ENCODE data around the gene SOBP. TPM values are rescaled to one million over a fixed set of nuclear protein-coding genes. Genes with fewer than 3 reads are reported as not detected.
"Not testable (repeated sequence)": the region's sequence is repeated elsewhere in the genome, so short reads cannot be mapped to it uniquely, and the experiment has no call there.

The SOBP gene
- total RNA-seq, 4 donors from 2014 or later: 6.0 to 18.4 (median 6.7) TPM

DNA sequence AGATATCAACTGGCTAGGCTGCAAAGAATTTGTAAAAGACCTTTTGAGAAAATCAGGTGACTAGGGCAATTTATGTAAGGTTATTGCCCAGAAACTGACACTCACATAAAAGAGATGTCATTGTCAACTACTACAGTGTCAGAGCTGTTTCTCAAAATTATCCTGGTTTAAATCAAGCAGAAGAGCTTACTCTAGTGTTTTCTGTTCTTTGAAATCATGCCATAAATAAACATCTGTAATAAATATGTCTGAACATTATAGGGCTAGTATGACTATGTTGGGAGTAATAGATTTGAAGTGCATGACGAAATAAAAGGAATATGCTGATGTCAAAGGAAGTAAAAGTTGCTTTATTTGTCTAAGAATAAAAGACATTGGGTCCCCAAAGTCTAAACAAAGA, 19.6 kb upstream of the SOBP start:
- 76 to 79% methylated on average over 1 of the region's 1 CpG for WGBS, 2 donors
- Histone ChIP-seq H3K27me3 (no peaks in the 10 kb centered on the region), H3K9me3 (no peaks in the 10 kb centered on the region), H3K4me3 (no peak overlapping the region), H3K27ac (no peak overlapping the region), H3K4me1 (no peaks in the 10 kb centered on the region), H3K36me3 (no peaks in the 10 kb centered on the region)
- no peak for TF ChIP-seq POLR2A (IDR thresholded peaks at IDR 0.05)
- TF ChIP-seq, protein P1, sequence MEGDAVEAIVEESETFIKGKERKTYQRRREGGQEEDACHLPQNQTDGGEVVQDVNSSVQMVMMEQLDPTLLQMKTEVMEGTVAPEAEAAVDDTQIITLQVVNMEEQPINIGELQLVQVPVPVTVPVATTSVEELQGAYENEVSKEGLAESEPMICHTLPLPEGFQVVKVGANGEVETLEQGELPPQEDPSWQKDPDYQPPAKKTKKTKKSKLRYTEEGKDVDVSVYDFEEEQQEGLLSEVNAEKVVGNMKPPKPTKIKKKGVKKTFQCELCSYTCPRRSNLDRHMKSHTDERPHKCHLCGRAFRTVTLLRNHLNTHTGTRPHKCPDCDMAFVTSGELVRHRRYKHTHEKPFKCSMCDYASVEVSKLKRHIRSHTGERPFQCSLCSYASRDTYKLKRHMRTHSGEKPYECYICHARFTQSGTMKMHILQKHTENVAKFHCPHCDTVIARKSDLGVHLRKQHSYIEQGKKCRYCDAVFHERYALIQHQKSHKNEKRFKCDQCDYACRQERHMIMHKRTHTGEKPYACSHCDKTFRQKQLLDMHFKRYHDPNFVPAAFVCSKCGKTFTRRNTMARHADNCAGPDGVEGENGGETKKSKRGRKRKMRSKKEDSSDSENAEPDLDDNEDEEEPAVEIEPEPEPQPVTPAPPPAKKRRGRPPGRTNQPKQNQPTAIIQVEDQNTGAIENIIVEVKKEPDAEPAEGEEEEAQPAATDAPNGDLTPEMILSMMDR (IDR thresholded peaks at IDR 0.05): no peak
- no peak for TF ChIP-seq EP300 (IDR thresholded peaks at IDR 0.05)
- no peak for DNase-seq (ENCODE audit: low spot score in 2 of 2)

GRCh38 chr6:107473660-107474059, 16.3 kb upstream of the SOBP start:
- no peaks in the 10 kb centered on the region for H3K4me1 ChIP-seq
- H3K9me3 ChIP-seq: no peaks in the 10 kb centered on the region
- H3K27me3 ChIP-seq: no peaks in the 10 kb centered on the region
- H3K27ac ChIP-seq: no peak overlapping the region
- WGBS, 2 donors: 69 to 77% methylated on average over 5 of the region's 5 CpGs
- TF ChIP-seq POLR2A (IDR thresholded peaks at IDR 0.05): no peak
- no peak for TF ChIP-seq EP300 (IDR thresholded peaks at IDR 0.05)
- TF ChIP-seq, protein P1 (IDR thresholded peaks at IDR 0.05): no peak
- DNase-seq (ENCODE audit: low spot score in 2 of 2): no peak
- H3K4me3 ChIP-seq: no peak overlapping the region
- H3K36me3 ChIP-seq: no peaks in the 10 kb centered on the region

GRCh38 chr6:107475360-107475759, 14.6 kb upstream of the SOBP start:
- not testable (repeated sequence) for DNase-seq (ENCODE audit: low spot score in 2 of 2); H3K9me3 ChIP-seq; H3K27me3 ChIP-seq; H3K4me3 ChIP-seq; H3K27ac ChIP-seq; H3K4me1 ChIP-seq; H3K36me3 ChIP-seq
- 91 to 96% methylated on average over 3 of the region's 3 CpGs for WGBS, 2 donors

GRCh38 chr6:107475826-107476225, 14.1 kb upstream of the SOBP start:
- not testable (repeated sequence) for H3K27me3 ChIP-seq, H3K36me3 ChIP-seq

DNA sequence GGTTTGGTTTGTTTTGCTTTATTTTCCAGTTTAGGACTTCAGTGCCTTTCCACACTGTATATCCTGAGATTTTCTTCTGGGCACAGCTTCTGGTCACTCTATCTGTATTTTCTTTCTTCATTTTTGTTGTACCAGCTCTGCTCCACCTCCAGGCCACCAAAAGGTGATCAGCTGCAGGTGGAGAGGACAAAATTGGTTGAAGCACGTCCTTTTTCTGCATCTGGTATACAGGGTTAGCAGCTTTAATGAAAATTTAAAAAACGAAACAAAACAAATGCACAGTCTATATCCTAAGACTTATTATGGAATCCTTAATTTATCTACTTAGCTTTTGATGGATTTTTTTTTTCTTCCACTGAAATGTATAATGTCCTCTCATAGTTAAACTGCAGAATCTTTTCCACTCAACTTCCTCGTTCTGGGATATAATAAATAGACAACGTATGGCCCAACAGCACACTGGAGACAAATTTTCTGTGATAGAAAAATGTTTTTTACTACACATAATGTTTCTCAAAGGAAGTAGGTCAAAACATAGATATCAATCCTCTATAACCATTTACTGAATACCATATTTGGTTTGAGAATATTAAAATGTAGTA, 10.7 kb upstream of the SOBP start:
- Histone ChIP-seq H3K4me1 (no peaks in the 10 kb centered on the region), H3K27ac (no peak overlapping the region), H3K4me3 (no peak overlapping the region), H3K9me3 (no peaks in the 10 kb centered on the region), H3K36me3 (no peaks in the 10 kb centered on the region), H3K27me3 (peaks cover 0 to 5% of the 10 kb centered on the region in 2 donors)
- 82 to 85% methylated on average over 4 of the region's 4 CpGs for WGBS, 2 donors
- no peak for DNase-seq (ENCODE audit: low spot score in 2 of 2)
- TF ChIP-seq POLR2A (IDR thresholded peaks at IDR 0.05): no peak
- TF ChIP-seq, protein P1 (IDR thresholded peaks at IDR 0.05): no peak
- no peak for TF ChIP-seq EP300 (IDR thresholded peaks at IDR 0.05)

More at GRCh38 chr6:107475826-107476225, 14.1 kb upstream of the SOBP start:
- not testable (repeated sequence) for DNase-seq (ENCODE audit: low spot score in 2 of 2); H3K27ac ChIP-seq; H3K9me3 ChIP-seq; H3K4me3 ChIP-seq; H3K4me1 ChIP-seq
- 86 to 93% methylated on average over 3 of the region's 3 CpGs for WGBS, 2 donors

- peaks cover 0 to 11% (median 8%) of the 10 kb centered on the region in 4 donors for H3K4me1 ChIP-seq
- WGBS, 2 donors: 79 to 90% methylated on average over 4 of the region's 4 CpGs
Measured at GRCh38 chr6:107485157-107485556, 4.8 kb upstream of the SOBP start.

More at GRCh38 chr6:107485157-107485556, 4.8 kb upstream of the SOBP start:
- H3K27ac ChIP-seq: no peak overlapping the region
- H3K36me3 ChIP-seq: no peaks in the 10 kb centered on the region
- peaks cover 0 to 19% of the 10 kb centered on the region in 2 donors for H3K27me3 ChIP-seq
- TF ChIP-seq, protein P1 (IDR thresholded peaks at IDR 0.05): no peak
- no peak for TF ChIP-seq EP300 (IDR thresholded peaks at IDR 0.05)
- H3K9me3 ChIP-seq: no peaks in the 10 kb centered on the region
- DNase-seq (ENCODE audit: low spot score in 2 of 2): no peak
- no peak overlapping the region for H3K4me3 ChIP-seq

Measured in tibial nerve (tissue), 4 donors.